ENCODE results near the gene TBRG1.

The TBRG1 gene, protein sequence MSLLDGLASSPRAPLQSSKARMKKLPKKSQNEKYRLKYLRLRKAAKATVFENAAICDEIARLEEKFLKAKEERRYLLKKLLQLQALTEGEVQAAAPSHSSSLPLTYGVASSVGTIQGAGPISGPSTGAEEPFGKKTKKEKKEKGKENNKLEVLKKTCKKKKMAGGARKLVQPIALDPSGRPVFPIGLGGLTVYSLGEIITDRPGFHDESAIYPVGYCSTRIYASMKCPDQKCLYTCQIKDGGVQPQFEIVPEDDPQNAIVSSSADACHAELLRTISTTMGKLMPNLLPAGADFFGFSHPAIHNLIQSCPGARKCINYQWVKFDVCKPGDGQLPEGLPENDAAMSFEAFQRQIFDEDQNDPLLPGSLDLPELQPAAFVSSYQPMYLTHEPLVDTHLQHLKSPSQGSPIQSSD

DNA sequence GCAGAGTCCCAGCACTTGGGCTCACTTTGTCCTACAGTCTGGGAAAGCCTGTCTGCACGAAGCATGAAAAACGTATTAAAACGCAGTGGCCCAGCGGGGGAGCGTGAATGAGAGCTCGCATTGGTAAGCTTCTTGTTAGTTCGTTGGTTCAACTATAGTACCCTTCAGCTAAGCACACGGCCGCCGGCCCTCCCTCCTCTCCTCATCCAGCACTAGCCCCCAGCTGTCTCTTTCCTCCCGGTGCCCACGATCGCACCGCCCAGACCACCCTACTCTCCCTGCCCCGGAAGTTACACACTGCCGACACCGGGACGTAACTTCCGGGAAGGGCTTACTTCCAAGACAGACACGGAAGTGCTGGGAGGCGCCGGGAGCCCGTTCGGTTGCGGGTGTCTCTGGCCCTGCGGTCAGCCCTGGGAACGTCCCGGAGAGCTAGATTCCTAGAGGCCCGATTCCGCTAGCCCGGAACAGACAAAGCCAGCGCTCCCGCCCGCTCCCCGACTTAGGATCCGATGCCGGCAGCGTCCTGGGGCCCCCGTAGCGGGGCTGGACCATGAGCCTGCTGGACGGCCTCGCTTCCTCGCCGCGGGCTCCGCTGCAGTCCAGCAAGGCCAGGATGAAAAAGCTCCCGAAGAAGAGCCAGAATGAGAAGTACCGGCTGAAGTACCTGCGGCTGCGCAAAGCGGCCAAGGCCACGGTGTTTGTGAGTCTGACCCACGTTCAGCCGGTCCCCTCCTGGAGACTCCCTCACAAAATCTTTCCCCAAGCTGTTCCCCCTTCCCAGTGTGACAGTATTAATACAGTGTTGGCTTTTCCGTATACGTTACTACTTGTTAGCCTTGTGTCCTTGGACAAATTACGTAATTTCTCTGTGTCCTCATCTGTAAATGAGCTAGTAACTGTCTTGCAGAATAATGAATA is at the start of gene TBRG1:
Gene TBRG1, plus strand, starts transcription at position 334 of the 921 bp plus-strand sequence. Its CDS starts 220 bp downstream, at position 554.
- ChIA-PET POLR2A (interaction anchor here (0.6 to 1.6 kb wide), 12 partner anchors 9 to 253 kb away, joined by 3 to 11 read pairs (median 4); no protein-coding TSS in a partner anchor), CTCF (no interaction called here)

DNA sequence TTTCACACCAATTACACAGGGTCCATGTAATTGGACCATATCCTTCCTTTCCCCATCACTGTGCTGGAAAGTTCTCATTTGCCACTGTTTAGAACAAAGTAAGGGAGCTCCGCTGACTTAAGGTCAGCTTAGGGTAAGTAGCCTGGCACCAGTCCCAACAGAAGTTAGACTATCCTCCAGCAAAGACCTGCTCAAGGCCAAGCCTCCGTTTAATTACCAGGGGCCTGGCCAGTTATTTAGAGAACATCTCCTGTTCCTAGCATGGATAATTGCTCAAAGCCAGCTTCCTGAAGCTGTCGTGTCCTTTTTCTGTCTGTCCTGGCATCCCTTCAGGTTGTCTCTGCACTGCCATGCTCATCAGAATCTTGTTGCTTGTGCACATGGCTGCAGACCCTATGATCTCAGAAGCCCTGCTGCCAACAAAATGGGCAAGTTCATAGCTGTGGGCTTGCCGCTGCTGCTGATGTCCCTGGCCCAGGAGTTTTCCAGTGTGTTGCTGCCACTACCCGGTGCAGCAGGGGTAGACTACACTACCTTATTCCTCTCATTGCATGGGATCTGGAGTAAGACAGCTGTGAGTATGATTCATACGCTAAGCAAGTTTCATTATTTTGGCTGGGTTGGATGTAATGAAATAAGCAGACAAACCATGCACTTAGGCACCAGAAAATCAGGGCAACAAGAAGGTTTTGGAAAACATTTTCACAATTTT is 44.8 kb upstream of the TBRG1 start:
- TF ChIP-seq NFRKB (IDR thresholded peaks at IDR 0.05) (no peak), LEF1 (IDR thresholded peaks at IDR 0.05; ENCODE audit: borderline replicate concordance) (no peak), BHLHE40 (IDR thresholded peaks at IDR 0.05; ENCODE audit: borderline replicate concordance) (no peak), TARDBP (IDR thresholded peaks at IDR 0.05) (no peak), L3MBTL2 (conservative IDR thresholded peaks at IDR 0.05) (no peak), FOXM1 (IDR thresholded peaks at IDR 0.05; ENCODE audit: borderline replicate concordance) (no peak), FOXK2 (IDR thresholded peaks at IDR 0.05) (no peak), SUZ12 (IDR thresholded peaks at IDR 0.05) (no peak), SP1 (IDR thresholded peaks at IDR 0.05) (no peak), ELF4 (IDR thresholded peaks at IDR 0.05) (no peak), FOXA1 (IDR thresholded peaks at IDR 0.05) (no peak), ARNT (IDR thresholded peaks at IDR 0.05) (no peak), CTBP1 (IDR thresholded peaks at IDR 0.05; ENCODE audit: borderline replicate concordance) (no peak), PKNOX1 (IDR thresholded peaks at IDR 0.05) (no peak)
- ChIA-PET CTCF (no interaction called here), POLR2A (no interaction called here)
- no peak for DNase-seq (ENCODE audit: extremely low spot score)

More for the DNA sequence above, at the start of gene TBRG1:
- TF ChIP-seq HDGF (IDR thresholded peaks at IDR 0.05; ENCODE audit: borderline replicate concordance) (0 out of 2 replicates have a peak, but pooled peaks have one; percentile 29), SUZ12 (IDR thresholded peaks at IDR 0.05) (no peak), ELF4 (IDR thresholded peaks at IDR 0.05) (peak; percentile 93), FOXM1 (IDR thresholded peaks at IDR 0.05; ENCODE audit: borderline replicate concordance) (no peak), L3MBTL2 (conservative IDR thresholded peaks at IDR 0.05) (peak; percentile 69), PKNOX1 (IDR thresholded peaks at IDR 0.05) (peak; percentile 49), TARDBP (IDR thresholded peaks at IDR 0.05) (no peak)
- DNase-seq (ENCODE audit: extremely low spot score) = peak; percentile 92

GRCh38 chr11:124578761-124579160 is 43.9 kb upstream of the TBRG1 start:
- no peak for DNase-seq (ENCODE audit: extremely low spot score)
- TF ChIP-seq CTBP1 (IDR thresholded peaks at IDR 0.05; ENCODE audit: borderline replicate concordance) (no peak), NFRKB (IDR thresholded peaks at IDR 0.05) (no peak), TARDBP (IDR thresholded peaks at IDR 0.05) (no peak), FOXK2 (IDR thresholded peaks at IDR 0.05) (no peak), ZNF384 (IDR thresholded peaks at IDR 0.05) (no peak), HDGF (IDR thresholded peaks at IDR 0.05; ENCODE audit: borderline replicate concordance) (no peak), BHLHE40 (IDR thresholded peaks at IDR 0.05; ENCODE audit: borderline replicate concordance) (no peak), LEF1 (IDR thresholded peaks at IDR 0.05; ENCODE audit: borderline replicate concordance) (no peak), FOXM1 (IDR thresholded peaks at IDR 0.05; ENCODE audit: borderline replicate concordance) (no peak), PKNOX1 (IDR thresholded peaks at IDR 0.05) (no peak), SUZ12 (IDR thresholded peaks at IDR 0.05) (no peak), SP1 (IDR thresholded peaks at IDR 0.05) (no peak), L3MBTL2 (conservative IDR thresholded peaks at IDR 0.05) (no peak), FOXA1 (IDR thresholded peaks at IDR 0.05) (no peak)
- POLR2A ChIA-PET = no interaction called here
- CTCF ChIA-PET = no interaction called here

GRCh38 chr11:124581817-124582216 is 40.8 kb upstream of the TBRG1 start:
- ChIA-PET POLR2A (no interaction called here), CTCF (no interaction called here)
- no peak for DNase-seq (ENCODE audit: extremely low spot score)
- TF ChIP-seq SUZ12 (IDR thresholded peaks at IDR 0.05) = no peak

- TF ChIP-seq FOXA1 (IDR thresholded peaks at IDR 0.05) (no peak), SP1 (IDR thresholded peaks at IDR 0.05) (no peak), TARDBP (IDR thresholded peaks at IDR 0.05) (no peak), HDGF (IDR thresholded peaks at IDR 0.05; ENCODE audit: borderline replicate concordance) (no peak), L3MBTL2 (conservative IDR thresholded peaks at IDR 0.05) (no peak), ZNF384 (IDR thresholded peaks at IDR 0.05) (no peak), FOXK2 (IDR thresholded peaks at IDR 0.05) (no peak), BHLHE40 (IDR thresholded peaks at IDR 0.05; ENCODE audit: borderline replicate concordance) (no peak), NFRKB (IDR thresholded peaks at IDR 0.05) (no peak), PKNOX1 (IDR thresholded peaks at IDR 0.05) (no peak), CTBP1 (IDR thresholded peaks at IDR 0.05; ENCODE audit: borderline replicate concordance) (no peak), FOXM1 (IDR thresholded peaks at IDR 0.05; ENCODE audit: borderline replicate concordance) (no peak), SUZ12 (IDR thresholded peaks at IDR 0.05) (no peak), ELF4 (IDR thresholded peaks at IDR 0.05) (no peak), ARNT (IDR thresholded peaks at IDR 0.05) (no peak), LEF1 (IDR thresholded peaks at IDR 0.05; ENCODE audit: borderline replicate concordance) (no peak)
- ChIA-PET POLR2A (no interaction called here), CTCF (no interaction called here)
- no peak for DNase-seq (ENCODE audit: extremely low spot score)
These were observed 40.1 kb upstream of the TBRG1 start for GRCh38 chr11:124582565-124582964.

Measured in HEK293T (cell line).